Lung (tissue), 12 donors: ENCODE measurements around the gene GSK3A. TPM values are rescaled to one million over a fixed set of nuclear protein-coding genes. Genes with fewer than 3 reads are reported as not detected.

ENCODE experiments used
- ATAC-seq: fragments of 200-7000 bp; cut with Tn5 transposase; one replicate; pipeline ENCODE4 v1.9.1; 2020; ENCODE audit warnings: moderate number of reproducible peaks; ENCODE audit not compliant: insufficient read depth, low FRiP score
- DNase-seq, 3 donors: peaks; one replicate each; pipeline ENCODE4 v3.0.0-alpha.2; 2013 to 2017
- H3K27ac ChIP-seq, 2 donors: one replicate each; pipeline ENCODE4 v1.5.1; 2013; ENCODE audit warnings: mild to moderate bottlenecking in 2 of 2, moderate library complexity in 2 of 2, control low read depth in 1 of 2, inconsistent platforms in 1 of 2, low read depth in 1 of 2, low read length in 1 of 2
- H3K27me3 ChIP-seq, 3 donors: one replicate each; pipeline ENCODE4 v1.5.1; 2013; ENCODE audit warnings: low read length in 2 of 3; ENCODE audit not compliant: control insufficient read depth in 3 of 3, insufficient read depth in 3 of 3
- H3K36me3 ChIP-seq, 4 donors: one replicate each; pipeline ENCODE4 v1.5.1; 2013; ENCODE audit warnings: low read length in 4 of 4, mild to moderate bottlenecking in 1 of 4, moderate library complexity in 1 of 4; ENCODE audit not compliant: control insufficient read depth in 4 of 4, insufficient read depth in 4 of 4
- H3K4me1 ChIP-seq, 5 donors: one replicate each; pipeline ENCODE4 v1.5.1; 2013; ENCODE audit warnings: low read length in 5 of 5, mild to moderate bottlenecking in 2 of 5, moderate library complexity in 1 of 5; ENCODE audit not compliant: control insufficient read depth in 5 of 5, insufficient read depth in 5 of 5
- H3K4me3 ChIP-seq: one replicate; pipeline ENCODE4 v1.5.1; 2013; ENCODE audit warnings: mild to moderate bottlenecking, control low read depth, moderate library complexity
- H3K9ac ChIP-seq, 2 donors: one replicate each; pipeline ENCODE4 v1.5.1; 2013; ENCODE audit warnings: low read length in 2 of 2, control low read depth in 1 of 2; ENCODE audit not compliant: insufficient read depth in 1 of 2
- H3K9me3 ChIP-seq, 4 donors: one replicate each; pipeline ENCODE4 v1.5.1; 2013; ENCODE audit warnings: low read length in 3 of 4, mild to moderate bottlenecking in 1 of 4, moderate library complexity in 1 of 4; ENCODE audit not compliant: control insufficient read depth in 4 of 4, insufficient read depth in 3 of 4
- WGBS, 2 donors: extraction: QIAGEN DNeasy Blood & Tissue Kit; methylation state at CpG; one replicate each; pipeline ENCODE4 v1.1.7; 2013; 5-methylcytosine and 5-hydroxymethylcytosine counted together
- polyA plus RNA-seq, 2 donors: library from polyadenylated mRNA; stranded (reverse); fragments of 200-250 nt; gene quantifications; one replicate each; pipeline ENCODE4 v1.2.1, GENCODE V29; 2013
- total RNA-seq, 2 donors: library from RNA; depleted of rRNA in 1 of 2; stranded (reverse); fragments of >200 nt in 1 of 2; gene quantifications; one replicate each; pipeline ENCODE4 v1.2.1, GENCODE V29; 2014 to 2021
- TF ChIP-seq, protein P1 (sequence below): IDR thresholded peaks from 2 replicates; pipeline ENCODE4 v1.5.1; 2012; ENCODE audit warnings: mild to moderate bottlenecking; ENCODE audit errors: control extremely low read depth, extremely low read depth
- donor health status: control.
- donor health status: control.
- donor health status: Bipolar disorder and iron deficiency.
- donor health status: healthy.
- donor health status: DM: yes; HTN: yes; CAD: no.

GSK3A gene
- total and polyA plus RNA-seq, 4 donors = 23.7 to 54.2 (median 46.2) TPM

DNA sequence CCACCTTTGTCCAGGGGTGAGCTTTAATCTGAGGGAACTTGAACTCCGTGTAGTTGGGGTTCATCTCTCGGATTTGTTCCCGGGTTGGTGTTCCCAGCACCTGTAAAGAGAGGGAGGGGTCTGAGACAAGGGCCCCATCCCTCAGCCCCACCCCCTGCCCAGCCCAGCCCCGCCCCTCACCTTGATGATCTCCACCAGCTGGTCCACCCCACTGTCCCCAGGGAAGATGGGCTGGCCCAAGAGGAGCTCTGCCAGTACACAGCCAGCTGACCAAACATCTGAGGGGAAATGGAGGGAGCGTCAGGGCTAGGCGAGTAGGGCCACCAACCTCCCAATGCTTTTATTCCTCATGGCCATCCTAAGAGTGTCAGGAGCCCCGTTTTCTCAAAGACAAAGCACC lies 9.3 kb downstream of the GSK3A start:
- H3K9ac ChIP-seq = no peak overlapping the region
- H3K4me1 ChIP-seq = no peaks in the 10 kb centered on the region
- no peaks in the 10 kb centered on the region for H3K9me3 ChIP-seq
- TF ChIP-seq, protein P1, sequence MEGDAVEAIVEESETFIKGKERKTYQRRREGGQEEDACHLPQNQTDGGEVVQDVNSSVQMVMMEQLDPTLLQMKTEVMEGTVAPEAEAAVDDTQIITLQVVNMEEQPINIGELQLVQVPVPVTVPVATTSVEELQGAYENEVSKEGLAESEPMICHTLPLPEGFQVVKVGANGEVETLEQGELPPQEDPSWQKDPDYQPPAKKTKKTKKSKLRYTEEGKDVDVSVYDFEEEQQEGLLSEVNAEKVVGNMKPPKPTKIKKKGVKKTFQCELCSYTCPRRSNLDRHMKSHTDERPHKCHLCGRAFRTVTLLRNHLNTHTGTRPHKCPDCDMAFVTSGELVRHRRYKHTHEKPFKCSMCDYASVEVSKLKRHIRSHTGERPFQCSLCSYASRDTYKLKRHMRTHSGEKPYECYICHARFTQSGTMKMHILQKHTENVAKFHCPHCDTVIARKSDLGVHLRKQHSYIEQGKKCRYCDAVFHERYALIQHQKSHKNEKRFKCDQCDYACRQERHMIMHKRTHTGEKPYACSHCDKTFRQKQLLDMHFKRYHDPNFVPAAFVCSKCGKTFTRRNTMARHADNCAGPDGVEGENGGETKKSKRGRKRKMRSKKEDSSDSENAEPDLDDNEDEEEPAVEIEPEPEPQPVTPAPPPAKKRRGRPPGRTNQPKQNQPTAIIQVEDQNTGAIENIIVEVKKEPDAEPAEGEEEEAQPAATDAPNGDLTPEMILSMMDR = no peak
- peaks cover 9 to 71% (median 54%) of the 10 kb centered on the region in 4 donors for H3K36me3 ChIP-seq
- WGBS, 2 donors = 81 to 91% methylated on average over 7 of the region's 7 CpGs
- no peak overlapping the region for H3K4me3 ChIP-seq
- no peak overlapping the region for H3K27ac ChIP-seq
- no peak for DNase-seq
- no peaks in the 10 kb centered on the region for H3K27me3 ChIP-seq
- no peak for ATAC-seq

DNA sequence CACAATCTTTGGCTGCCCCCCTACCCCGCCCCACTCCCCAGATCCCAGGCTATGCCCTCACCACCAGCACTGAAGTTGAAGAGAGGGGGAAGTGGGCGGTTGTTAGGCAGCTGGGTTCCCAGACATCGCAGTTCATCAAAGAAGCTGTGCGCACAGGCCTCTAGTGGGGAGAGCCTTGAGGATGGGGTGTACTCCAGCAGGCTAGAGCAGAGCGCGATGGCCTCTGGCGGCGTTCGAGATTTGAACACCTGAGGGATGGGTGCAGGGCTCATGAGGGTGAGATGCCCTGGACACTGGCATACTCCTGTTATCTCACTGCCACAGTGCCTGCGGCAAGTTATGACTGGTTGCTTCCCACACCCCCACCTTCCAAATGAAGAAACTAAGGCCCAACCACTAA lies 10.0 kb downstream of the GSK3A start:
- WGBS, 2 donors = 95 to 96% methylated on average over 10 of the region's 10 CpGs
- Histone ChIP-seq H3K9ac (no peak overlapping the region), H3K27me3 (no peaks in the 10 kb centered on the region), H3K4me3 (no peak overlapping the region), H3K27ac (no peak overlapping the region), H3K9me3 (no peaks in the 10 kb centered on the region), H3K36me3 (peaks cover 9 to 71% (median 54%) of the 10 kb centered on the region in 4 donors), H3K4me1 (no peaks in the 10 kb centered on the region)
- ATAC-seq (no peak), DNase-seq (no peak)
- TF ChIP-seq, protein P1 = no peak

DNA sequence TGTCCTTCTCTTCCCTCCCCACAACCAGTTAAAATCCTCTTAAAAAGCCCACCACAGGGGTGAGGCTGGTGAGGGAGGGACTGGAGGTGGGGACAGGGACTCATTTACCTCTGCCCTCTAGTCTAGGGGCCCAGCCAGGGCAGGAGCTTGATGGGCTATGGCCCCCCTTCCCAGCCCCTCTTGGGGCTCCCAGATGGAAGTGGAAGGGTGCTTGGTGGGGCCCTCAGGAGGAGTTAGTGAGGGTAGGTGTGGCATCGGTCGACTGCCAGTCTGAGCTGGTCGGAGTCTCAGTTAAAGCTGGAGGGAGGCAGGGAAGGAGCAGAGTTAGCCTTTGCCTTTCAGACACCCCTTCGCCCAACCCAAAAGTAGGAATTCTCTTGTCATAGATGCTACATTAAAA lies 11.8 kb downstream of the GSK3A start:
- Histone ChIP-seq H3K36me3 (peaks cover 12 to 74% (median 50%) of the 10 kb centered on the region in 4 donors), H3K9ac (no peak overlapping the region), H3K4me3 (no peak overlapping the region), H3K9me3 (no peaks in the 10 kb centered on the region), H3K27ac (no peak overlapping the region), H3K27me3 (no peaks in the 10 kb centered on the region), H3K4me1 (no peaks in the 10 kb centered on the region)
- no peak for ATAC-seq
- DNase-seq = no peak
- TF ChIP-seq, protein P1 = no peak
- 77 to 79% methylated on average over 4 of the region's 4 CpGs for WGBS, 2 donors

DNA sequence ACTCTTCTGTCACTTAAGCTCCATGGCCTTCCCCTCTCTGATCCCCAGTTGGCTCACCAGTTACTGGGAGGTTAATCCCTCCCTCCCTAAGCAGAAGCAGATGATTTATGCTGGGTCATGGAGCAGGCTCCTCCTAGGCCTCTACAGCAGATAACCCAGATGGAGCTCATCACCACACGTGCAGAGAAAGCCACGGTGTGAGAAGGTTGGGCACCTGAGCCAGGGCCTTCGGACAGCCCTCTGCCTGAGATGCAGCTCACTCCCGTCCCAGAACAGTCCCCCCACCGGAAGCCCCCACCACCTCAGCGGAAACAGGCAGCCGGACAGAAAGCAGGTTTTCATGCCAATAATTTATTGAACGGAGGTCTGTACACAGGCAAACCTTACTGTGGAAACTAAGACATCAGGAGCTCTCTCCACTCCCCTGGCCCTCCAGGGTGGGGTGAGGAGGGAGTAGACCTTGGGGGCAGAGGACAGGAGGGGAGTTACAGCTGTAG lies 12.5 kb downstream of the GSK3A start:
- WGBS, 2 donors = 61 to 67% methylated on average over 8 of the region's 8 CpGs
- H3K9me3 ChIP-seq = no peaks in the 10 kb centered on the region
- TF ChIP-seq, protein P1 = no peak
- no peak for DNase-seq
- H3K9ac ChIP-seq = no peak overlapping the region
- peak overlapping the region in 1 of 2 donors; percentile 37 for H3K27ac ChIP-seq
- H3K4me1 ChIP-seq = no peaks in the 10 kb centered on the region
- no peak for ATAC-seq
- H3K36me3 ChIP-seq = peaks cover 7 to 75% (median 45%) of the 10 kb centered on the region in 4 donors
- H3K4me3 ChIP-seq = no peak overlapping the region
- H3K27me3 ChIP-seq = no peaks in the 10 kb centered on the region
